Spleen (tissue), 11 donors: ENCODE data around the gene QDPR. TPM values are rescaled to one million over a fixed set of nuclear protein-coding genes. Genes with fewer than 3 reads are reported as not detected.

ENCODE experiments used
- DNase-seq: peaks from one replicate; pipeline ENCODE4 v3.0.0-alpha.2; 2020
- H3K27ac ChIP-seq, 8 donors: fragments of 200-600 bp; sonication (generic) in 7 of 8; 1 replicate in 4 of 8; 2 replicates in 4 of 8; pipeline versions ENCODE4 v1.5.0 to v1.8.0; 2016 to 2021; ENCODE audit warnings: inconsistent platforms in 4 of 8, mild to moderate bottlenecking in 4 of 8, moderate library complexity in 1 of 8
- H3K27me3 ChIP-seq, 7 donors: fragments of 200-600 bp; sonication (generic) in 6 of 7; replicated peaks in 1 of 7; 1 replicate in 4 of 7; 2 replicates in 3 of 7; pipeline versions ENCODE4 v1.5.0 to v1.8.0; 2016 to 2021; ENCODE audit warnings: inconsistent platforms in 3 of 7, mild to moderate bottlenecking in 1 of 7
- H3K36me3 ChIP-seq, 6 donors: fragments of 200-600 bp; sonication (generic) in 5 of 6; 1 replicate in 4 of 6; 2 replicates in 2 of 6; pipeline versions ENCODE4 v1.5.0 to v1.8.0; 2016 to 2021; ENCODE audit warnings: inconsistent platforms in 2 of 6
- H3K4me1 ChIP-seq, 6 donors: fragments of 200-600 bp; sonication (generic) in 5 of 6; 1 replicate in 3 of 6; 2 replicates in 3 of 6; pipeline versions ENCODE4 v1.5.0 to v1.8.0; 2016 to 2021; ENCODE audit warnings: inconsistent platforms in 3 of 6
- H3K4me3 ChIP-seq, 8 donors: fragments of 200-600 bp; sonication (generic) in 7 of 8; 1 replicate in 4 of 8; 2 replicates in 4 of 8; pipeline versions ENCODE4 v1.5.0 to v1.8.0; 2016 to 2021; ENCODE audit warnings: inconsistent platforms in 4 of 8, mild to moderate bottlenecking in 4 of 8, moderate library complexity in 2 of 8
- H3K9me3 ChIP-seq, 8 donors: fragments of 200-600 bp; sonication (generic) in 7 of 8; 1 replicate in 4 of 8; 2 replicates in 4 of 8; pipeline versions ENCODE4 v1.5.0 to v1.8.0; 2016 to 2021; ENCODE audit warnings: inconsistent platforms in 4 of 8
- POLR2A ChIP-seq, 3 donors: fragments of 450-650 bp; IDR thresholded peaks; one replicate each; pipeline ENCODE4 v1.5.1; 2017; ENCODE audit warnings: antibody characterized with exemption in 3 of 3, mild to moderate bottlenecking in 1 of 3
- POLR2AphosphoS5 ChIP-seq, 3 donors: sonication (generic); formaldehyde crosslinking; IDR thresholded peaks; one replicate each; pipeline ENCODE4 v1.5.1; 2017; ENCODE audit warnings: antibody characterized with exemption in 3 of 3
- WGBS, 5 donors: extraction: QIAGEN DNeasy Blood & Tissue Kit in 3 of 5; methylation state at CpG; one replicate each; pipeline versions ENCODE4 v1.1.5 to v1.1.7; 2013 to 2018; 5-methylcytosine and 5-hydroxymethylcytosine counted together
- intact Hi-C: fragments of 100-400 bp; cut with DNase I; formaldehyde crosslinking; loops from one replicate; pipeline ENCODE4 v1.15.0; 2023; ENCODE audit warnings: low total_unique reads
- polyA plus RNA-seq, 3 donors: library from polyadenylated mRNA; stranded (reverse); fragments of 200-250 nt; gene quantifications; one replicate each; pipeline ENCODE4 v1.2.1, GENCODE V29; 2013
- total RNA-seq, 7 donors: library from RNA; depleted of rRNA in 3 of 7; stranded (reverse); fragments of >200 nt in 3 of 7; fragmentation: NEBNext Ultra II Directional in 4 of 7; extraction: Animal tissue kit (Norgen Biotek cat#: 25700) in 4 of 7; gene quantifications; one replicate each; pipeline versions ENCODE4 v1.1.0 to v1.2.1, GENCODE V29; 2016 to 2021
- TF ChIP-seq, protein P1 (sequence below), 11 experiments: fragments of 200-600 bp in 7 of 11; fragments of 450-650 bp in 4 of 11; sonication (generic) in 4 of 11; IDR thresholded peaks in 8 of 11; conservative IDR thresholded peaks in 3 of 11; 1 replicate in 7 of 11; 2 replicates in 4 of 11; pipeline versions ENCODE4 v1.4.0 to v1.8.0; 2016 to 2021; ENCODE audit warnings: antibody characterized with exemption in 11 of 11, inconsistent platforms in 4 of 11, mild to moderate bottlenecking in 1 of 11
- donor health status: healthy with polysubstance abuse.
- donor health status: DM: no; HTN: no; CAD: no; lungs with moderate emphysema.
- donor health status: DM: no; HTN: no; CAD: no.
- donor health status: Bipolar disorder and iron deficiency.
- donor health status: healthy.
- donor health status: DM: no; HTN: no; CAD: no.
- donor health status: DM: yes; HTN: yes; CAD: no.

Gene QDPR
- total and polyA plus RNA-seq, 10 donors: 3.8 to 23.9 (median 16.2) TPM

DNA sequence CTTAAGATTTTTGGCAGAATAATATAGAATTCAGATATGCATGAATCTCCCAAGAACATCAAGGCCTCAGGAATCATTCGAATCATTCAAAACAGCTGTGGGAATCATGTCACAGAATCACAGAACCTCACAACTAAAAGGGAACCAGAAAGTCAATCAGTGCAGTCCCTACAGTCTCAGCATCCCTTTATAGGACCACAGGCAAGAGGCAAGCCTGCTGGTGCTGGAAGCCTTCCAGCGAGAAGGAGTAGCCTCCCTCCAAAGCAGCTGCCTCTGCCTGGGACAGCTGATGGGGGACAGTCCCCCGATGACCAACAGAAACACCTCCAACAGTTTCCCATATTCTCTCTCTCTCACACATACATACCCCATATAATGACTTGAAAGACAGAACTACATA lies 20.7 kb downstream of the QDPR start:
- H3K9me3 ChIP-seq: no peaks in the 10 kb centered on the region
- H3K27ac ChIP-seq: no peak overlapping the region
- no peak for DNase-seq
- intact Hi-C loops: no loop called here
- TF ChIP-seq POLR2AphosphoS5 (IDR thresholded peaks at IDR 0.05): no peak
- TF ChIP-seq, protein P1, sequence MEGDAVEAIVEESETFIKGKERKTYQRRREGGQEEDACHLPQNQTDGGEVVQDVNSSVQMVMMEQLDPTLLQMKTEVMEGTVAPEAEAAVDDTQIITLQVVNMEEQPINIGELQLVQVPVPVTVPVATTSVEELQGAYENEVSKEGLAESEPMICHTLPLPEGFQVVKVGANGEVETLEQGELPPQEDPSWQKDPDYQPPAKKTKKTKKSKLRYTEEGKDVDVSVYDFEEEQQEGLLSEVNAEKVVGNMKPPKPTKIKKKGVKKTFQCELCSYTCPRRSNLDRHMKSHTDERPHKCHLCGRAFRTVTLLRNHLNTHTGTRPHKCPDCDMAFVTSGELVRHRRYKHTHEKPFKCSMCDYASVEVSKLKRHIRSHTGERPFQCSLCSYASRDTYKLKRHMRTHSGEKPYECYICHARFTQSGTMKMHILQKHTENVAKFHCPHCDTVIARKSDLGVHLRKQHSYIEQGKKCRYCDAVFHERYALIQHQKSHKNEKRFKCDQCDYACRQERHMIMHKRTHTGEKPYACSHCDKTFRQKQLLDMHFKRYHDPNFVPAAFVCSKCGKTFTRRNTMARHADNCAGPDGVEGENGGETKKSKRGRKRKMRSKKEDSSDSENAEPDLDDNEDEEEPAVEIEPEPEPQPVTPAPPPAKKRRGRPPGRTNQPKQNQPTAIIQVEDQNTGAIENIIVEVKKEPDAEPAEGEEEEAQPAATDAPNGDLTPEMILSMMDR (IDR thresholded peaks at IDR 0.05 in 8 of 11, conservative IDR thresholded peaks at IDR 0.05 in 3 of 11): no peak
- no peak for TF ChIP-seq POLR2A (IDR thresholded peaks at IDR 0.05)
- no peak overlapping the region for H3K4me3 ChIP-seq
- no peaks in the 10 kb centered on the region for H3K27me3 ChIP-seq
- H3K36me3 ChIP-seq: peaks cover 0 to 93% (median 58%) of the 10 kb centered on the region in 6 donors
- 88 to 96% (median 92%) methylated on average over 3 of the region's 3 CpGs for WGBS, 5 donors
- no peaks in the 10 kb centered on the region for H3K4me1 ChIP-seq

DNA sequence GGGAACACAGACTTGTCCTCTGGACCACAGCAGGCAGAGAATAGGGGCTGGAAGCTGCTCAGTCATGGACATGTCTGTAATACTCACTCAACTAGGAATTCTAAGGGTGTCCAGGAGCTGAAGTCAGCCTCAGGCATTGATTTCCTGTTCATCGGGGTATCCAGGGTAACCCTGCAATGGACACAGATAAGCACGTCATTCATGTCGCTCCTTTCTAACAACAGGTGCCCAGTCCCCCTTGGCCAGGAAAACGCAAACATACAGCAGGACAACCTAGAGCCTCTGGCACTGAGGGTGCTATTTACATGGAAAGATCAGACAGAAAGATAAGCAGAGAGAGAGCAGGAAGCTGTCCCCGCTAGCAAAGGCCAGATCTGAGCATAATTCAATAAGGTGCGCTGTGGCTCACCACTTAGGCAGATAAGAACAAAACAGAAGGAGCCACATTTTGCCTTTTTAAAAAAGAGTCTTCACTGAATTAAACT lies 21.3 kb downstream of the QDPR start:
- intact Hi-C loops: no loop called here
- Histone ChIP-seq H3K27me3 (no peaks in the 10 kb centered on the region), H3K4me3 (no peak overlapping the region), H3K9me3 (no peaks in the 10 kb centered on the region), H3K4me1 (no peaks in the 10 kb centered on the region), H3K36me3 (peaks cover 0 to 93% (median 61%) of the 10 kb centered on the region in 6 donors), H3K27ac (no peak overlapping the region)
- WGBS, 5 donors: 75 to 91% (median 79%) methylated on average over 6 of the region's 6 CpGs
- no peak for DNase-seq
- TF ChIP-seq, protein P1 (IDR thresholded peaks at IDR 0.05 in 8 of 11, conservative IDR thresholded peaks at IDR 0.05 in 3 of 11): no peak
- TF ChIP-seq POLR2A (IDR thresholded peaks at IDR 0.05) (no peak), POLR2AphosphoS5 (IDR thresholded peaks at IDR 0.05) (no peak)

DNA sequence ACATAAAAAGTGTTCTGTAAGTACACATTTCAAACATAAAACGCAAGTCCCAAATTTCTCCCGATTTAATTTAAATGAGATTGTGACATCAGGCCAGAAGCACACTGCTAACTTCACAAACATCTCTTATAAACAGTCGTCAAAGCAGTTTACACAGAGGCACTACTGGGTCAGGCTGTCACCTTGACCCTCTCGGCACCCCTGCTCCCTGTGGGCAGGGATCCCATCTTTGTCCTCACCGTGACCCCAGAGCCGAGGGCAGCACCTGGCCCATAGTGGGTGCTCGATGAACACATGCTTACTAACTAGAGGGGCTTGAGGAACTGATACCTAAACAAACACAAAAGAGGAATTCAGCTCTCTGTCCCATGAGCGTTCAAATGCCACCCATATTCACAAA lies 22.2 kb downstream of the QDPR start:
- Histone ChIP-seq H3K4me1 (no peaks in the 10 kb centered on the region), H3K27ac (no peak overlapping the region), H3K9me3 (no peaks in the 10 kb centered on the region), H3K36me3 (peaks cover 0 to 93% (median 53%) of the 10 kb centered on the region in 6 donors), H3K27me3 (no peaks in the 10 kb centered on the region), H3K4me3 (no peak overlapping the region)
- no peak for TF ChIP-seq POLR2AphosphoS5 (IDR thresholded peaks at IDR 0.05)
- no peak for TF ChIP-seq POLR2A (IDR thresholded peaks at IDR 0.05)
- TF ChIP-seq, protein P1 (IDR thresholded peaks at IDR 0.05 in 8 of 11, conservative IDR thresholded peaks at IDR 0.05 in 3 of 11): no peak
- intact Hi-C loops: no loop called here
- WGBS, 5 donors: 69 to 78% (median 78%) methylated on average over 8 of the region's 8 CpGs
- no peak for DNase-seq

DNA sequence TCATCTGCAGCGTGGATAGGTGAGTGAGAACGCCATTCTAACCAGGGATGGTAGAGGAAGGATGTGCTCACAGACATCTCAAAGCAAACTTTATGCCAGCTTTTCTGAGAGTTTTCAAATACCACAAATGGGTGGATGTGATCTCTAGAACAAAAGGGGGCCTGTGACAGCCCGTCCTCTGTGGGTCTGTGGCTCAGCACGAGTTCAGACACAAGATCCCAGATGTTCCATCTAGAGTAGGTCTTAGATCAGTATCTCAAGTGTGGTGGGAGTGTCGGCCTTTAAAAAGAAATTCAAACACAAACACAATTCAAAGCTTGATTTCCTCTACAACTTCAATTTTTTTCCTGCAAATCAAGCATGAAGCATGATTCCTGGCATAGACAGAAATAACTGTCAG lies 22.8 kb downstream of the QDPR start:
- no peaks in the 10 kb centered on the region for H3K4me1 ChIP-seq
- 79 to 95% (median 80%) methylated on average over 5 of the region's 5 CpGs for WGBS, 5 donors
- TF ChIP-seq POLR2A (IDR thresholded peaks at IDR 0.05) (no peak), POLR2AphosphoS5 (IDR thresholded peaks at IDR 0.05) (no peak)
- TF ChIP-seq, protein P1 (IDR thresholded peaks at IDR 0.05 in 8 of 11, conservative IDR thresholded peaks at IDR 0.05 in 3 of 11): no peak
- no peak overlapping the region for H3K27ac ChIP-seq
- no peaks in the 10 kb centered on the region for H3K9me3 ChIP-seq
- no peak for DNase-seq
- no peak overlapping the region for H3K4me3 ChIP-seq
- peaks cover 0 to 91% (median 49%) of the 10 kb centered on the region in 6 donors for H3K36me3 ChIP-seq
- intact Hi-C loops: no loop called here
- H3K27me3 ChIP-seq: no peaks in the 10 kb centered on the region
